B cell (primary cell): ENCODE results near the gene THSD7B. TPM values are rescaled to one million over a fixed set of nuclear protein-coding genes. Genes with fewer than 3 reads are reported as not detected.

ENCODE experiments used
- ATAC-seq: fragments of 200-7000 bp; cut with Tn5 transposase; one replicate; pipeline ENCODE4 v1.10.0; 2021; ENCODE audit warnings: low read depth, mild to moderate bottlenecking, moderate number of reproducible peaks, moderate library complexity
- CTCF ChIA-PET: fragments of 350-600 bp; sonication (Branson Sonifier 250); formaldehyde crosslinking; loops from one replicate; lab custom pipeline; 2021; ENCODE audit warnings: antibody characterized with exemption, inconsistent platforms; lab: Charles Lee
- POLR2A ChIA-PET: fragments of 350-600 bp; sonication (Branson Sonifier 250); formaldehyde crosslinking; loops from one replicate; lab custom pipeline; 2021; ENCODE audit warnings: antibody characterized with exemption; lab: Charles Lee
- DNase-seq: peaks from one replicate; pipeline ENCODE4 v3.0.0; 2013
- H2AFZ ChIP-seq: 2 replicates; pipeline ENCODE4 v1.6.1; 2012; ENCODE audit warnings: mild to moderate bottlenecking, low read depth, low read length; ENCODE audit not compliant: insufficient read depth, poor library complexity, severe bottlenecking
- H3K27ac ChIP-seq, 2 donors: 1 replicate in 1 of 2; 2 replicates in 1 of 2; pipeline ENCODE4 v1.5.1; 2012 to 2013; ENCODE audit warnings: low read length in 2 of 2, mild to moderate bottlenecking in 2 of 2, moderate library complexity in 1 of 2
- H3K27me3 ChIP-seq, 4 experiments: fragments of 200-600 bp in 1 of 4; sonication (generic) in 1 of 4; replicated peaks in 1 of 4; 1 replicate in 2 of 4; 2 replicates in 2 of 4; pipeline versions ENCODE4 v1.6.1 to v1.7.0; 2013 to 2016; ENCODE audit warnings: low read length in 3 of 4, mild to moderate bottlenecking in 2 of 4, mixed read lengths in 1 of 4, moderate library complexity in 1 of 4; ENCODE audit not compliant: insufficient read depth in 4 of 4, control insufficient read depth in 3 of 4; ENCODE audit errors: control extremely low read depth in 1 of 4
- H3K36me3 ChIP-seq, 2 experiments: replicated peaks in 1 of 2; 1 replicate in 1 of 2; 2 replicates in 1 of 2; pipeline versions ENCODE4 v1.6.1 to v1.7.1; 2013; ENCODE audit warnings: low read length in 1 of 2; ENCODE audit not compliant: insufficient read depth in 2 of 2, control insufficient read depth in 1 of 2; ENCODE audit errors: control extremely low read depth in 1 of 2, extremely low read depth in 1 of 2
- H3K4me1 ChIP-seq, 2 donors: fragments of 200-600 bp in 1 of 2; sonication (generic) in 1 of 2; 1 replicate in 1 of 2; 2 replicates in 1 of 2; pipeline versions ENCODE4 v1.5.1 to v1.6.1; 2013 to 2017; ENCODE audit warnings: low read length in 2 of 2; ENCODE audit not compliant: control insufficient read depth in 2 of 2, insufficient read depth in 2 of 2
- H3K4me2 ChIP-seq: replicated peaks from 2 replicates; pipeline ENCODE3; 2012; ENCODE audit warnings: mild to moderate bottlenecking, low read depth, low read length; ENCODE audit not compliant: poor library complexity, severe bottlenecking
- H3K4me3 ChIP-seq, 5 experiments: fragments of 200-600 bp in 1 of 5; sonication (generic) in 1 of 5; 1 replicate in 3 of 5; 2 replicates in 2 of 5; pipeline versions ENCODE4 v1.5.1 to v1.7.0; 2011 to 2016; ENCODE audit warnings: low read length in 4 of 5, mild to moderate bottlenecking in 4 of 5, low read depth in 2 of 5, control low read depth in 1 of 5, moderate library complexity in 1 of 5; ENCODE audit not compliant: insufficient read depth in 1 of 5; ENCODE audit errors: control extremely low read depth in 1 of 5, extremely low read depth in 1 of 5
- H3K79me2 ChIP-seq: fragments of 200-600 bp; sonication (generic); one replicate; pipeline ENCODE4 v1.6.0; 2016; ENCODE audit warnings: low read length; ENCODE audit not compliant: control insufficient read depth, insufficient read depth
- H3K9ac ChIP-seq: fragments of 200-600 bp; sonication (generic); 2 replicates; pipeline ENCODE4 v1.6.1; 2017; ENCODE audit warnings: mild to moderate bottlenecking, low read length, moderate library complexity
- H3K9me3 ChIP-seq, 3 donors: one replicate each; pipeline versions ENCODE4 v1.6.1 to v1.7.1; 2013; ENCODE audit warnings: low read length in 2 of 3; ENCODE audit not compliant: control insufficient read depth in 2 of 3, insufficient read depth in 1 of 3; ENCODE audit errors: control extremely low read depth in 1 of 3
- H4K20me1 ChIP-seq: 2 replicates; pipeline ENCODE4 v1.6.0; 2012; ENCODE audit warnings: mild to moderate bottlenecking, low read length; ENCODE audit not compliant: insufficient read depth, control insufficient read depth, poor library complexity, severe bottlenecking
- H3K27ac Mint-ChIP-seq: one replicate; pipeline ENCODE4 v1.8.0; 2021; ENCODE audit warnings: mixed read lengths
- H3K27me3 Mint-ChIP-seq: one replicate; pipeline ENCODE4 v1.8.0; 2021; ENCODE audit warnings: mixed read lengths
- H3K4me1 Mint-ChIP-seq: one replicate; pipeline ENCODE4 v1.8.0; 2021; ENCODE audit warnings: mixed read lengths
- H3K4me3 Mint-ChIP-seq: one replicate; pipeline ENCODE4 v1.8.0; 2021; ENCODE audit warnings: mixed read lengths
- H3K9me3 Mint-ChIP-seq: one replicate; pipeline ENCODE4 v1.8.0; 2022; ENCODE audit warnings: mixed read lengths; ENCODE audit not compliant: insufficient read depth
- CTCF ChIP-seq: fragments of 200-600 bp; IDR thresholded peaks from one replicate; pipeline ENCODE4 v1.8.0; 2022; ENCODE audit warnings: antibody characterized with exemption, mild to moderate bottlenecking
- EZH2 ChIP-seq: IDR thresholded peaks from 2 replicates; pipeline ENCODE4 v1.6.1; 2012; ENCODE audit warnings: borderline replicate concordance, low read depth, mild to moderate bottlenecking, moderate library complexity, low read length; ENCODE audit not compliant: insufficient read depth, poor library complexity, severe bottlenecking
- WGBS: methylation state at CpG from one replicate; pipeline ENCODE4 v1.1.5; 2013; ENCODE audit warnings: missing lambda C conversion rate; ENCODE audit not compliant: insufficient coverage; 5-methylcytosine and 5-hydroxymethylcytosine counted together
- intact Hi-C: fragments of 100-400 bp; cut with micrococcal nuclease; formaldehyde crosslinking; loops from one replicate; pipeline ENCODE4 v1.10.0; 2022
- polyA plus RNA-seq: library from polyadenylated mRNA; depleted of rRNA; stranded (reverse); fragments of >200 nt; gene quantifications from 2 replicates; pipeline ENCODE4 v1.2.3, GENCODE V29; 2012
- total RNA-seq, 2 donors: library from RNA; stranded (reverse); fragments of 120-200 nt in 1 of 2; gene quantifications; 1 replicate in 1 of 2; 2 replicates in 1 of 2; pipeline versions ENCODE4 v1.2.3 to v1.2.4, GENCODE V29; 2013 to 2022

The THSD7B gene
- total and polyA plus RNA-seq, 2 donors (not counting 1 experiment from before 2014, with no cell fraction given), result 0.76 TPM; not detected in 1

GRCh38 chr2:137638932-137639331, 873.6 kb downstream of the THSD7B start:
- Histone ChIP-seq H4K20me1 (no peaks in the 10 kb centered on the region), H3K4me2 (no peak overlapping the region), H3K27ac (no peak overlapping the region), H3K9ac (no peak overlapping the region), H3K9me3 (peaks cover 0 to 6% (median 0%) of the 10 kb centered on the region in 3 donors), H3K4me3 (no peak overlapping the region), H3K27me3 (no peaks in the 10 kb centered on the region), H3K79me2 (no peaks in the 10 kb centered on the region), H2AFZ (no peak overlapping the region), H3K4me1 (no peaks in the 10 kb centered on the region), H3K36me3 (no peaks in the 10 kb centered on the region)
- no peak for ATAC-seq
- WGBS, result 90% methylated on average over 4 of the region's 4 CpGs
- CTCF ChIA-PET, result no interaction called here
- Mint-ChIP-seq H3K9me3 (peaks cover 3% of the 10 kb centered on the region), H3K4me3 (no peak overlapping the region), H3K27me3 (no peaks in the 10 kb centered on the region), H3K4me1 (no peaks in the 10 kb centered on the region), H3K27ac (no peak overlapping the region)
- intact Hi-C loops, result no loop called here
- POLR2A ChIA-PET, result no interaction called here
- DNase-seq, result no peak
- TF ChIP-seq CTCF, result no peak
- TF ChIP-seq EZH2, result no peak

- DNase-seq (no peak), ATAC-seq (no peak)
- Histone ChIP-seq H3K27ac (no peak overlapping the region), H3K79me2 (no peaks in the 10 kb centered on the region), H3K9ac (no peak overlapping the region), H2AFZ (no peak overlapping the region), H3K9me3 (peaks cover 0 to 2% (median 0%) of the 10 kb centered on the region in 3 donors), H3K4me3 (no peak overlapping the region), H3K4me2 (no peak overlapping the region), H3K4me1 (no peaks in the 10 kb centered on the region), H3K36me3 (no peaks in the 10 kb centered on the region), H4K20me1 (no peaks in the 10 kb centered on the region), H3K27me3 (no peaks in the 10 kb centered on the region)
- ChIA-PET POLR2A (no interaction called here), CTCF (no interaction called here)
- intact Hi-C loops, result no loop called here
- TF ChIP-seq EZH2, result no peak
- TF ChIP-seq CTCF, result no peak
- no peaks in the 10 kb centered on the region for H3K27me3 Mint-ChIP-seq
- no peak overlapping the region for H3K27ac Mint-ChIP-seq
- no peak overlapping the region for H3K4me3 Mint-ChIP-seq
- no CpG with 5 or more reads among the region's 2 CpGs for WGBS
- H3K9me3 Mint-ChIP-seq, result peaks cover 3% of the 10 kb centered on the region
- H3K4me1 Mint-ChIP-seq, result no peaks in the 10 kb centered on the region
Observed at GRCh38 chr2:137644731-137645130, 879.4 kb downstream of the THSD7B start.
